ENCODE results near the gene AFMID.

The AFMID gene

DNA sequence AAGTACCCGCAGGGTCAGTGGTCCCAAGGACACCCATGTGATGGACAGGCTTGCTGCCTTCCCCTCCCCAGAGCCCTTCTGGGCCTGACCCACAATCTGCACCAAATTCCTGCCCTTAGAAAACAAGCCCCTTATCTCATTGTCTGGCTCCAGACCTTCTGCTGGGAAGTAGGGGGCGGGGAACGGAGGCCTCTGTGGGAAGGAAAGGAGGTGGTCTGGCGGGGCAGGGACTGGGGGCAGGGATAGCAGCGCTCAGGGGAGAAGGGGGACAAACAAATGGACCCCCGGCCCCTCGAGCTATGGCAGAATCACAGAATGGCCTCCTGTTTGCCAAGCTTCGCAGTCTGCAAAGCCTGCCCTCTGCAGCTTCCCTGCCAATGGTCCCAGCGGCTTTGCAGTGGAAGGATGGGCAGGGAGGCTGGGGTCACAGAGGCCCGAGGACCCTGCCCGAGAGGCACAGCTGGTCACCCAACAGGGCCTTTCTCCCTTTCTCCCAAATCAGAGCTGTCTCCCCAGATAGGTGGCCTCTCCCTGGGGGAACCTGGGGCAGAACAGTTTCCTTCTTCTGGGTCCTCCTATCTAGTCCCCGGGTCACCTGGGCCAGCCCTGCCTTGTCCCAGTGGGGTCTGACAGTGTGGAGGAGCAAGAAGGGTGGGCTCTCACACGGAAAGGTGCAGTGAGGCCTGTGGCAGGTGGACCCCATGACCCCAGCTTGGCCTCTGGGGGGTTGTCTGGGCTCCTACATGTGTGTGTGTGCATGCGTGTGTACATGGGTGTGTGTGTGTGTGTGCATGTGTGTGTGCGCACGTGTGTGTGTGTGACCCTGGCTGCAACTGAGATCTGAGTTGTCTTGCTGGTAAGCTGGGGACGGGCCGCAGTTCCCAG, 69.8 kb downstream of the AFMID start:
- DNase-seq: no peak

Data from NCI-H524 (cell line).